GM21447 (cell line): Measurements from ENCODE around the gene KIDINS220.

ENCODE experiments used
- ATAC-seq: cut with Tn5 transposase; IDR thresholded peaks from one replicate; pipeline ENCODE4 v1.9.1; 2021; ENCODE audit not compliant: unreplicated experiment

The KIDINS220 gene

DNA sequence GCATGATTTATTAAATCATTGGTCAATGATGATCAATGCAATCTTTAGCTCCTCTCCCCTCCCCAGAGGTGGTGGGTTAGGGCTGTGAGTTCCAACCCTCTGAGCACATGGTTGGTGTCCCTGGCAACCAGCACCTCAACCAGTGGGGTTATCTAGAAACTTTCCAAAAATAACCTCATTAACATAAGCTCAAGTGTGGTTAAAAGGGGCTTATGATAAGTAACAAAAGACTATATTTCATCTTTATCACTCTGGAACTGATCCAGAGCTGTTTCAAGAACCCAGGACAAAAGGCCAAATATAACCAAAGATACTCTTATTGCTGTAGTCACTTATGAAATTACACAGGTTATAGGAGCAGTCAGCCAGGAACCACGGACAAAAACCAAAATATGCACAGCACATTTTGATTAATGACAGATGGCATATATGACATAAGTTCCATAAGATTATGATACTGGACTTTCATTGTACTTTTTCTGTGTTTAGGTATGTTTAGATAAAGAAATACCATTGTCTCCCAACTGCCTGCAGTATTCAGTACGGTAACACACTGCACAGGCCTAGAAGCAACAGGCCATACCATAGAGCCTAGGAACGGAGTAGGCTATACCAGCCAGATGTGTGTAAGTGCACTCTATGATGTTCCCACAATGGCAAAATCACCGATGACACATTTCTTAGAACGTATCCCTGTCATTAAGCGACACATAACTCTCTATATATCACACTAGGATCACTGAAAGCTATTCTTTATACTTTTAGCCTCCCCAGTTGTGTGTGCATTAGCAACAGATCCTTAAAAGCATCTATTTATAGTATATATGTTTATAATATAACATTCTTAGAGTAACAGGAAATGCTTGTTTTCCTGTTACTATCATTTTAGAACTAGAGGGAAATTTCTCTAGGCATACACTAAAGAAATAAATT, 31.9 kb downstream of the KIDINS220 start:
- ATAC-seq = no peak

DNA sequence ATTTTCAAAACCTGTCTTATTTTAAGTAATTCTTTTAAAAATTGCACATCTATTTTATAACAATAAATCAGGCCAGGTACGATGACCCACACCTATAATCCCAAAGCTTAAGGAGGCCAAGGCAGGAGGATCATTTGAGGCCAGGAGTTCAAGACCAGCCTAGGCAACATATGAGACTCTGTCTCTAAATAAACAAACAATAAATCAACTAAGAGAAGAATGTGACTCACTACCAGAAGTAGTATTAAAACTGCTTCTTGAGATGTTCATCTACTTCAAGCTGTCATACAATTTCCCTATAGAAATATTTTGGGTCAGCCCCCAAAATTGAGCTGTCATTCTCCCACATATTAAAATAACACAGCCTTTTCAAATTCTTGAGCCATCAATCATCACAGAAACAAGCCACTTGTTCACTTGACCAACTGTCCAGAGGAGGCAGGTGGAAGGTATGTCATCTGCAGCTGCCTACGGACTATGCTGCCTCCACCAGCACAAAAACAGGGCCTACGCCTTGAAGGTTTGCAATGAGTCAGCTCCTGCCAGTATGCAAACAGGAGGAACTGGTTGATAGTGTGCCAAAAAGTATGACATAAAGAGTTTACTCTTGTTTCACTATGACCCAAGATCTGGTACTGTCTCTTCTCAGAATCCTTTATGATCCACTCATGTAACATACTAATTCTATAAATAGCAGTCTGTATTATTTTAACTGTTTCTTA, 33.6 kb downstream of the KIDINS220 start:
- peak; percentile 98 for ATAC-seq

DNA sequence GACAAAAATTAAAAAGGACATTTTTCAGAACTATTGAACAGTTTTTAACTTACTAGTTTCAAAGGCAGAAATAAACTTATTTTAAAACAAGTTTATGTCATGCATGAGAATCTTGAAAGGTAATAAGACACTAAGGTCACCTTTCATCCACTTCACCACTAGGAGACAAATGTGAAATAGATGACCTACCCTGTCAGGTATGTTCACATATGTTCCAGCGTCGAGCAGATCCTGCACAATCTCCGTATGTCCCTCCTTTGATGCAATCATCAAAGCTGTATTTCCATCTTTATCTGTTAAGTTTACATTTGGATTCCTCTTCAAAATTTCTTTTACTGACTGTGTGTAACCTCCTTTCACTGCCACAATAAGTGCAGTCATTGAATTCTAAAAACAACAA, 34.7 kb downstream of the KIDINS220 start:
- no peak for ATAC-seq

DNA sequence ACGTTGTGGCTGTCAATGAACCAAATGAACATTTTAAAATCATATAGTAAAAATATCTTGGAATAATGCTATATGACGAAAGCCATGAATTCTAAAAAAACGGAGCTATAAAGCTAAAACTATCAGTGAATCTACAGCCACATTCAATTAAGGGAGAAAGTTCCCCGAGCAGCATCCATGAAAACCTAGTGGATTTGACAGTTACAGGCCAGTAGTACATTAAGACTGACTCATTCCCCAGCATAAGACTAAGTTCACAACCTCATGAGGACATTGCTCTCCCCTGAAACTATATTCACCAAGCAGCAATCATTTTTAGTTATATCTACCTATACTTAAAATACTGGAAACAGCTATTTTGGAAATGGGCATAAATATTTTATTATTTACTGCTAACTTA, 36.6 kb downstream of the KIDINS220 start:
- no peak for ATAC-seq

DNA sequence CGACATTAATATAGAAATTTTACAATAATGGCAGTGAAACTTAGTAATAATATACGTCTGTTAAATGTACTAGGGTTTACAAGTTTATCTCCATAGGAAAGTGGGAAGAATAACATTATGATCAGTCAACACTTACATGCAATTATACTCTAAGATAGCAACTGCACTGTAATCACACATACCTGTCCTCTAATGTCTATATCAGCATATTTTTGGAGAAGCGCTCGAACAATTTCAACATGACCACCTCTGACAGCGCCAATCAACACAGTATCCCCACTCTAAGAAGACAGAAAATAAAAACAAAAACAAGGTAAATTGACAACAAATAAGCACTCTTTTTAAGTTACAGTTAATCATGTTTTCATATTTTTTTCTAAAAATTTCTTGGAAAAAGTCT, 37.2 kb downstream of the KIDINS220 start:
- no peak for ATAC-seq

DNA sequence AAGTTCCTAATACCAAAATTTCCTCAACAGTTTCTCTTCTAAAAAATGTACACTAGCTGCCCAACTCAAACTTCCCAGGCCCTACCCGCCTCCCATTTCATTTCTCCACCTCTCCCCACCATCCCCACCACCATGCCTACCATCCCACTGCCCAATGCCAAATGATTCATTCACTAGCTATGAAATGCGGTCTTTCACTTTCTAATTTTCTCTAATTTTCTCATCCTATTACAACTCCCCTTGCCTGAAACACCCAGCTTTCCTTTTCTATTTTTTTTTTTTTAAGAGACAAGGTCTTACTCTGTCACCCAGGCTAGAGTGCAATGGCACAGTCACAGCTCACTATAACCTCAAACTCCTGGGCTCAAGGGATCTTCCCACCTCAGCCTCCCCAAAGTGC, 38.4 kb downstream of the KIDINS220 start:
- no peak for ATAC-seq

DNA sequence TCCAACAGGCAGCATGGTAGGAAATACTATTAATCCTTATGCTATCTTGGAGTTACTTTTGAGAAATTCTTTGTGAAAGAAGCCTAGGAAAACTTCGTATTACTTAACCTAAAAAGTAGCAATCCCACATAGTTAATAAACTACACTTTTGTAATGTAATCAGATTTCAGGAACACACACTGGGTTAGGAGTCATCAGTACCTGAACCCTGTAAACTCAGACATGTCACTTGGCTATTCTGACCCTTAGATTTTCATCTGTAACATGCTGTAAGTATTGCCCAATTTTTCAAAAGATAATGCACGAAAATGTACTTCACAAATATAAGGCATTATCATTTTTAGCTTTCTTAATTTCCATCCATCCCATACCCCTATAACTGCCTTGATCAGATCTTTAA, 39.0 kb downstream of the KIDINS220 start:
- ATAC-seq = no peak

DNA sequence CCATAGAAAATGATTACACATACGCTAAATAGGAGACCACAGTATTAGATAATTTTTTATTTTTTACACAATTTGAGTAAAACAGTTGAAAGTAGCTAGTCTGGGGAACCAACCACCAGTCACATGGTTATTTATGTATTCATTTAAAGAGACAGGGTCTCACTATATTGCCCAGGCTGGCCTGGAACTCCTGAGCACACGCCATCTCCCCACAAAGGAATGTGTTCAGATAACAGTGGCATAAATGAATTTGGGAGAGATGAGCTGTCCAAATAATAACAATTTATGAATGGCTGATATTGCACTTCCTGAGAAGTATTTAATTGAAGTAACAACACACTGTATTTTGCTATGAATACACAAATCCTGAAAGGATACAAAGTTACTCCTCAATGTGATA, 39.7 kb downstream of the KIDINS220 start:
- no peak for ATAC-seq

DNA sequence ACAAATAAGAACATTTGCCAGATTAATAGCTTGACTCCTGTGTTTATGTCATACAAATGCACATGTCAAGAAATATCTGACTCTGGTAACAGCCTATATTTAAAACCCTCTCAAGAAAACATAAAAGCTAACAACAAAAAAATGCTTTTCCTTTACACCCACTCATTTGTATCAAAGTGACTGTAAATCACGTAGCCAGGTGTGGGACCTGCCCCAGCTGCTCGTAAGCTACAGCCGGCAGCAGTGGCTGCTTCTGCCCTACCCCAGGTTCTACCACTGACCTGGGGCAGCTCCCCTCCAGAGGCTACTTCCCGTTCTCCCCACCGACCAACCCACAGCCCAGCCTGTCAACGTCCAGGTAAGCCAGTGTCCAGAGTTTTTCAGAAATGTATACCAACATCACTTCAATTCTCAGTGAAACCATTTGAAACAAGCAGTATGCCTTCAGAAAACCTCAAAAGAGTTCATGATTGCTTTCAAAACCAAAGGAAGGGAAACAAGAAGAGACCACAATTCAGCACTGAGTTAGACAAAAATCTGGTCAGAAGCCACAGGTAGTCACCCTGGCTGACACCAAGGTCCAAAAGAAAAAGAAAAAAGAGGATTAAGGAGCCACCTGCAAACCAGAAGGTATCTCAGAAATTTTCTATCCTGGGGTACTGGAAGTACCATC, 40.4 kb downstream of the KIDINS220 start:
- ATAC-seq = peak; percentile 83

DNA sequence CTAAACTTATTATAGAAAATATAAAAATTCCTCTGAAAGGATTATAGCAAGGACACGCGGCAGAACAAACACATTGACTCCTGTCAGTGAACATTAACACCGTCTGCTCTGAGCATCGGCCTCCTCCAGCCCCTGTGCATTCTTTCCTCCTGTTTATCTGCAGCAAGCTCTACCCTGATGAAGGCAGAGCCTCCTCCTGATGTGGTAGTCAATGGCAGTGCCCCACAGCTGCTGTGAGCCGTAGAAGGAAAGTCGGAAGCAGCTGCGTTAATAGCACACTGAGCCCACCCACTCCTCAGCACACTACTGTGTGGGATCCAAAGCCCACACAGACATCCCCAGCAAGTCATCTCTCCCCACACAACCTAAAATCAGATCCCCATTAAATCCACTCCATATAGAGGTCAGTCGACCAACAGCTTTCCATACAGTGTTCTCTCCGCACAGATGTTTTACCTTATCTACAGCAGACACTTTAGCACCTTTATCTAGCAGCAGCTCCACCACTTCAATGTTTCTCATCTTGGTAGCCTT, 41.0 kb downstream of the KIDINS220 start:
- ATAC-seq = no peak

DNA sequence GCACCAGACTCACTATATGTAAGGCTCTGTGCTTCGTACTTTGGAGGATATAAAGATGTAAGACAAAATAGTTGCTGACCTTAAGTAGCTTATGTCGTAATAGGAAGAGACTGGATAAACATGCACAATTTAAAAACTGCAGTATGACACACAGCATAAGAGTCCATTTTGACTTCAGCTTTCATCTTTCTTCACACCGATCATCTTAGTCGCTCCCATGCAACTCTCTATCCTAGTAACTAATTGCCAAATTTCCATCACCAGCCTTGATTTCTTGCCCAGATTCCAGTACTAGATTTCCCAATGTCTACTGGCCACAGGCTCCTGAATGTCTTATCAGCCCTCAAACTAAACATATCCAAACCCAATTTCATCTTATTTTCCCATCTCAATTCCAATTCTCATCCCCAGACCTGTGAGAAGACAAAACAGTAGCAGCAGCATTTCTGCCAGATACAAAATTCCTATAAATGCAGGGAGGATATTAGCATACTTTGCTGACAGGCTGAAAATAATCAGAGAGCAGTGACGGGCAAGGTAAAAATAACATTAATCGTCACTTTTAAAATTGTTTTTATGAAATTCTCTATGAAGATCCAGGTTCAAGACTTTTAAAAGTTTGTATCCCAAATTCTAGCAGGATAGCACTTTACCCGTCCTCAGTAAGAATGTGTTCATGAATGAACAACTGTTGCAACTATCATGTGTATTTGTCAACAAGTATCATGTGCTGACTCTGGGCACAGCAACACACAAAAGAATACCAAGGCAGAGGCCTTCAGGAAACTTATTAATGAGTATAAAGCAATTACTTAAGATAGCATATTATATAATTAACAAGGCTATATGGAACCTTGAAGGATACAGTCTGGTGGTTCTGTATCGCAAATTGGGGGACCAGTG, 42.2 kb downstream of the KIDINS220 start:
- ATAC-seq = no peak

DNA sequence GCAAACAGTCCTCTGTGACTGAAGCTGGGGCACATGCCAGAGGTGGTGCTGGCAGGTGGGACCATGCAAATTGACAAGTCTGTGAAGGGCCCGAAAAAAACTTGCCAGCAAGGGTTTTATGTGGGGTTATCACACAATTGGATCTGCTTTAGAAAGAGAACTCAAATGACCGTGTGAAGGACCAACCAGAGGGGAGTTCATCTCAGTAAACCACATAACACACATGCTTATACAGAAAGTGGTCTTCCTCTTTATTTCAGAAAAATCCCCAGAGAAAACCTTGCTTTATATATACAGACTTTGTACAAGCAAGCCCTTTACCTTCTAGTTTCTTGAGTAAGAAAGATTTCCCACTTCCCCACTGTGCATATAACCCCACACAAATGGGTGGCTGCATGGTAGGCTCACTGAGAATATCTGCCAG, 46.7 kb downstream of the KIDINS220 start:
- peak; percentile 41 for ATAC-seq

DNA sequence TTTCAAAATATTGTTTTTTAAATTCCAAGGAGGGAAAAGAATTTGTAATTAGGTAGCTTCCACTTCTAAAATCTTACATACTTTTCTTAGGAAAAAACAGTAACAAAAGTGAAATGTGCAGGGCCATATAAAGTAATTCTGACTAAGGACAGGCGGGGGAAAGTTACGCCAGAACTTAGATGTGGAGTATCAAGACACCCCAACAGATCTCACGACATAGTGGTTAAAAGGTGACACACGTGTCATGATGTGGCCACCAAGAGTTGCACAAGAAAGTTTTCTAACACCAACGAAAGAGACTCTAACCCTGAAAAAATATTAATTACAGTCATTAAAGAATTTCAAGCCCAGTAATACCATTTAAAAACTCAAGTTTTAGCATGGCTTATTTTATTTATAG, 51.0 kb downstream of the KIDINS220 start:
- no peak for ATAC-seq

DNA sequence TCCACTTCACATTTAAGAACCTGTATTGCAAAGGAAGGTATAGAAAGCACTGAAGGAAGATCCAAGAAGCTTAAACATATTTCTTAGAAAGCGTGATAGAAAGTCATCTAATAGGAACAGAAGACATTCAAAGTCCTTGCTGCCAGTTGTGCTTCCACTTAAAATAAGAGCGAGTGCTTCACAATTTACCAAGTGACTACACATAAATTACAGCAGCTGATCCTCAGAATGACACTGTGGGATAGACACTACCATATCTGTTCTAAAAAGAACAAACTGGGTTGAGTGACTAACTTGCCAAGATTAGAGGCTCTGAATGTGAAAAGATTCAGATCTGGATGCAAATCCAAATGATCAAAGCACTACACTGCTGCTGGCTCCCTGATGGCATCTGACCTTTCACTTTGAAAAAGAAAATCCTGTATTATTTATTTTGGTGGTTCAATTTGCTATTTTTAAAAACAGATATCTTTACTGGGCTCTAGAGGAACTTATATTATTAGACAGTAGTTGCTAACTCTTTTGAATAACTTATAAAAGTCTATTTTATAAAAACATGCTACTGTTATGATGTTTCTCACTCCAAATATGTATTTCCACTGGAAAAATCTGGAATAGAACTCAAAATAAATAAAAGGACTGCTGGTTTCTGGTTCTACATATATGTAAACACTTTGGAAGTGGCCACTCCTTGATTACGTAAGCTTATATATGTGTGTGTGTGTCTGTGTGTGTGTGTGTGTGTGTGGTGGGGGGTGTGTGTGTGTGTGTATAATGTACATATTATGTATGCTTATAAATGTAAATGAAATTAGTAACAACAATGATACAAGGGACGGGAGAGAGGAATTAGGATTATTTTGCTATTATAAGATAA, 57.4 kb downstream of the KIDINS220 start:
- ATAC-seq = no peak

DNA sequence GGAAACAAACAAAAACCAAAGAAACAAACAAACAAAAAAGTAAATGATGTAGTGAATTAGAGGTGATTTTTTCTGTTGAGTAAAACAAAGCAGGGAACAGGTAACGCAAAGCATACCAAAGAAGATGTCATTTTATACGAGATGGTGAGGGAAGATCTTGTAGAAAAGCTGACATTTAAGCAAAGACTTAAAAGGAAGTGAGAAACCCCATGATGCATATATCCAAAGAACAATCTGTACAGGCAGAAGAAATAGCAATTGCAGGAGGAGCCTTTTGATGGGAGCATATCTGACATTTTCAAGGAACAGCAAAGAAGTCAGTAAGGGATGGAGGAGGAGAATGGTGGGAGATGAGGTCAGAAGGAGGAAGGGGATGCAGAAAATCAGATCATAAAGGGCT, 63.0 kb downstream of the KIDINS220 start:
- no peak for ATAC-seq

DNA sequence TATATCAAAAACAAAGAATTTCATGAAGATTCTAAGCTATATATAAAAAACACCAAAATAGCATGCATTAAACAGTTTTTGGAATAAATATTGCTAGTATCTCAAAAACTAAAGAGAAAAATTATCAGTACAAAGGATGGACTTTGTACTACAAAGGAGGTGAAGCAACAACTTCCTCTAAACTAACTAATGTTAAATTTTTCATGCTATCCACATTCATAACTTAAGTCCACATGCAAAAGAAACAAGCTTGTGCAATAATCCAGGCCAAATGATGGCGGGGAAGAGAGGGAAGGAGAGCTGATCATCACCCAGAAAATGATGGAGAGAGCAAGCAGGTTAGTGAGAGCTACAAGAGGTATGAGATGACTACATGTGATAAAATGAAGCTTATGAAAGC, 70.1 kb downstream of the KIDINS220 start:
- no peak for ATAC-seq

DNA sequence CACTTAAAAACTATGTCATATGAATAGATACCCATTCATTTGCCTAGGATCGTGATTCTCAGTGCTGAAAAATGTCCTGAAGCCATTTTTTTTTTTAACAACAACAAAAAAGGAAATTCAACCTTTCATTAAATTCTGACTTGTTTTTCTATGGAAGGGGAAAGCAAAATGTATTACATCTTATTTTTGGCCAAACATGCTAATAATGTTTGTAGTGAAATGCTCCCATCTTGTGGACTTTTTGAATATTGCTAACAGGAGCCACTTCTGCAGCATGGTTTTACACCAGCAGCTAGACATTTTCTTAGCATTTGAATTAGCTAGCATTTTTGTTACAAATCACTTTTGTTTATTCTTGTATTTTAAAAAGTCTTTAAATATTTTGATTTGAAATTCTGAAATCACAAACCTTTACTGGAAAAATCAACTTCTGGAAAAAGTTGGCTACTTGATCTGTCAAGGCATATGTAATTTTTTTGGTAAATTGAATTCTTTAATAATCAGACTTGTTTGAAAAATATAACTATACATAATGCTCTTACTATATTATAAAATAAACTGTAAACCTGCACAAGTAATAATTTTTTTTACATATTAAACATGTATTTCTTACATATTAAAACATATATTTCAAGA, 75.8 kb downstream of the KIDINS220 start:
- ATAC-seq = no peak

DNA sequence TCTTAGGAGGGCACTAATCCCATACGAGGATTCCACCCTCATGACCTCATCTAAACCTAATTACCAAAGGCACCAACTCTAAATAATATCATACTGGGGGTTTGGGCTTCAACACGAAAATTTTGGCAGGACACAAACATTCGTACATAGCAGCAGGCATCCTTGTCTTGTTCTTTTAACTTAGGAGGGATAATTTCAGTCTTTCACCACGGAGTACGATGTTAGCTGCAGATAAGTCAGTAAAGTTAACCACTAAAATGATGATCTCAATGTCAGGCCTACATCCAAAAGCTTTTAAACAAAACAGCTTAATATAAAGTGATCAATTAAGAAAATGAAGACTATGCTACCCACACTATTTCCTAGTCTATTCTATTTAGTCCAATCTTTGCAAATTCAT, 80.7 kb downstream of the KIDINS220 start:
- no peak for ATAC-seq

DNA sequence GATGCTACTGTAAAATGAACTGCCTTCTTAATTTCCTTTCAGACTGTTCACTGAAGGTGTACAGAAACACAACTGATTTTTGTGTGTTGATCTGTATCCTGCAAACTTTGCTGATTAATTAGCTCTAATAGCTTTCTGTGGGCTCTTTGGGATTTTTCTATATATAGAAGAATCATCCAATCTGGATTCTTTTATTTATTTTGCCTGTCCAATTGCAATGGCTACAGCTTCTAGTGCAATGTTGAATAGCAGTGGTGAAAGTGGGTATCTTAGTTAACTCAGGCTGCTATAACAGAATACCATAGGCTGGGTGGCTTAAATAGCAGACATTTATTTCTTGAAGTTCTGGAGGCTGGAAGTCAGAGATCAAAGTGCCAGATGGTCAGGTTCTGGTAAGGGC, 81.2 kb downstream of the KIDINS220 start:
- ATAC-seq = no peak
